Subcutaneous abdominal adipose tissue (tissue), 5 donors: ENCODE measurements around the gene RPA4.
"Not testable (repeated sequence)": the region's sequence is repeated elsewhere in the genome, so short reads cannot be mapped to it uniquely, and the experiment has no call there.

Experiments used
- H3K27ac ChIP-seq: one replicate; pipeline ENCODE4 v1.7.0; 2013; ENCODE audit warnings: low read depth, mild to moderate bottlenecking, inconsistent platforms, low read length, moderate library complexity
- H3K27me3 ChIP-seq, 5 donors: one replicate each; pipeline ENCODE4 v1.7.0; 2013; ENCODE audit warnings: low read length in 5 of 5, inconsistent platforms in 1 of 5; ENCODE audit not compliant: control insufficient read depth in 5 of 5, insufficient read depth in 4 of 5
- H3K36me3 ChIP-seq, 5 donors: one replicate each; pipeline ENCODE4 v1.7.0; 2013; ENCODE audit warnings: low read length in 5 of 5; ENCODE audit not compliant: control insufficient read depth in 5 of 5, insufficient read depth in 5 of 5
- H3K4me1 ChIP-seq, 5 donors: one replicate each; pipeline ENCODE4 v1.7.0; 2013; ENCODE audit warnings: low read length in 5 of 5, mild to moderate bottlenecking in 3 of 5, moderate library complexity in 1 of 5; ENCODE audit not compliant: control insufficient read depth in 5 of 5, insufficient read depth in 5 of 5
- H3K4me3 ChIP-seq, 5 donors: one replicate each; pipeline ENCODE4 v1.7.0; 2013; ENCODE audit warnings: low read length in 5 of 5, low read depth in 1 of 5
- H3K9ac ChIP-seq, 5 donors: one replicate each; pipeline ENCODE4 v1.7.0; 2013; ENCODE audit warnings: low read length in 5 of 5, mild to moderate bottlenecking in 4 of 5, moderate library complexity in 3 of 5
- H3K9me3 ChIP-seq, 5 donors: one replicate each; pipeline ENCODE4 v1.7.0; 2013; ENCODE audit warnings: low read length in 5 of 5; ENCODE audit not compliant: control insufficient read depth in 5 of 5
- donor health status: healthy.
- donor health status: healthy.
- donor health status: healthy.
- donor health status: healthy.
- donor health status: healthy.

The RPA4 gene, protein sequence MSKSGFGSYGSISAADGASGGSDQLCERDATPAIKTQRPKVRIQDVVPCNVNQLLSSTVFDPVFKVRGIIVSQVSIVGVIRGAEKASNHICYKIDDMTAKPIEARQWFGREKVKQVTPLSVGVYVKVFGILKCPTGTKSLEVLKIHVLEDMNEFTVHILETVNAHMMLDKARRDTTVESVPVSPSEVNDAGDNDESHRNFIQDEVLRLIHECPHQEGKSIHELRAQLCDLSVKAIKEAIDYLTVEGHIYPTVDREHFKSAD

GRCh38 chrX:96883608-96884007 is at the start of gene RPA4:
TSS of gene RPA4 (plus strand) at chrX:96883908. CDS start at chrX:96884311, 403 bp downstream.
- Histone ChIP-seq H3K9me3 (no peaks in the 10 kb centered on the region), H3K36me3 (peaks cover 0 to 10% (median 0%) of the 10 kb centered on the region in 5 donors), H3K9ac (no peak within 1 kb of the TSS), H3K27me3 (no peaks in the 10 kb centered on the region), H3K4me3 (no peak within 1 kb of the TSS), H3K4me1 (no peaks in the 10 kb centered on the region), H3K27ac (no peak within 1 kb of the TSS)

GRCh38 chrX:96834137-96834536 is 49.6 kb upstream of the RPA4 start:
- Histone ChIP-seq H3K27ac (no peak overlapping the region), H3K9ac (no peak overlapping the region), H3K27me3 (no peaks in the 10 kb centered on the region)

DNA sequence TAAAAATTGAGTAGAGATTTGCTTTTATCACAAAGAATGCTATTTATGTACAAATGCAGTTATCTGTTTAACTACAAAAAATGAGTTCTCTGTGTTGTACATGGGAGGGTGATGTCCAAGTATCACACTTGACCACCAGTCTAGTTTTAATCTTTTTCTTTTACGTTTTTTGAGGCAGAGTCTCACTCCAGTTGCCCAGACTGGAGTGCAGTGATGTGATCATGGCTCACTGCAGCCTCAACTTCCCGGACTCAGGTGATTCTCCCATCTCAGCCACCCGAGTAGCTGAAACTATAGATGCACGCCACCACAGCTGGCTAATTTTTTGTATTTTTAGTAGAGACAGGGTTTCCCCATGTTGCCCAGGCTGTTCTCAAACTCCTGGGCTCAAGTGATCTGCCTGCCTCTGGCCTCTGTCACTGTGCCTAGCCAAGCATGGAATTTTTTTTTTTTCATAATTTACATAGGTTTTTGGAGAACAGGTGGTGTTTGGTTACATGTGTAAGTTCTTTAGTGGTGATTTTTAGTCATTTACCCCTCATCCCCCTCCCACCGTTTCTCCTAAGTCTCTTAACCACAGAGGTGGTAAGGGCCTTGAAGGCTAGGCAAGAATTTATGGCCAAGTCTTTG is 47.9 kb upstream of the RPA4 start:
- Histone ChIP-seq H3K27ac (no peak overlapping the region), H3K9me3 (no peaks in the 10 kb centered on the region), H3K4me3 (no peak overlapping the region), H3K9ac (no peak overlapping the region), H3K36me3 (no peaks in the 10 kb centered on the region), H3K27me3 (no peaks in the 10 kb centered on the region), H3K4me1 (no peaks in the 10 kb centered on the region)

More at GRCh38 chrX:96834137-96834536, 49.6 kb upstream of the RPA4 start:
- Histone ChIP-seq H3K36me3 (no peaks in the 10 kb centered on the region), H3K4me3 (no peak overlapping the region), H3K9me3 (no peaks in the 10 kb centered on the region), H3K4me1 (no peaks in the 10 kb centered on the region)

DNA sequence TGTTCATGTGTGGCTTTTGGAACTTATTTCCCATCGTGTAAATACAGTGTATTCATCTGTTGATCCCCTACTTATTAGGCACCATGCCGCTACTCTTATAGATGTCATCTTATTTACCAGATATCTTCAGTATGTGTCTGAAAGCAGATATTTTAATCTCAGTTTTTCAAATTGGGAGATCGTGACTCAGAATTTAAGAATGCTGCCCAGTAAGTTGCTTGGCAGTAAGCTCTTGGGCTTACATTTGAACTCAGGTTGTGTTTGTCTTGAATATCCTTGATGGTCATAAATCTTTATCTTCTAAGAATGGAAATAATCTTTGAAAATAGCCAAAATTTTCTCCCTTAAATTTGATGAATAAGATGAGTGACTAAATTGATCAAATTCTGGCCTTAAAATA is 45.9 kb upstream of the RPA4 start:
- Histone ChIP-seq H3K4me1 (peaks cover 0 to 4% (median 0%) of the 10 kb centered on the region in 5 donors), H3K27ac (no peak overlapping the region), H3K27me3 (no peaks in the 10 kb centered on the region), H3K4me3 (no peak overlapping the region), H3K36me3 (no peaks in the 10 kb centered on the region), H3K9ac (no peak overlapping the region), H3K9me3 (no peaks in the 10 kb centered on the region)

- Histone ChIP-seq H3K36me3 (no peaks in the 10 kb centered on the region), H3K4me1 (peaks cover 0 to 4% (median 0%) of the 10 kb centered on the region in 5 donors), H3K9me3 (no peaks in the 10 kb centered on the region), H3K4me3 (no peak overlapping the region), H3K27ac (no peak overlapping the region), H3K27me3 (peaks cover 0 to 3% (median 0%) of the 10 kb centered on the region in 5 donors), H3K9ac (no peak overlapping the region)
Measured at GRCh38 chrX:96838537-96838936, 45.2 kb upstream of the RPA4 start.

- no peaks in the 10 kb centered on the region for H3K9me3 ChIP-seq
- H3K36me3 ChIP-seq = no peaks in the 10 kb centered on the region
- H3K27me3 ChIP-seq = peaks cover 0 to 3% (median 0%) of the 10 kb centered on the region in 5 donors
- no peak overlapping the region for H3K9ac ChIP-seq
- no peak overlapping the region for H3K4me3 ChIP-seq
- H3K27ac ChIP-seq = no peak overlapping the region
- H3K4me1 ChIP-seq = peaks cover 0 to 8% (median 0%) of the 10 kb centered on the region in 5 donors
Measured at GRCh38 chrX:96841325-96841724, 42.4 kb upstream of the RPA4 start.

GRCh38 chrX:96841866-96842265 is 41.8 kb upstream of the RPA4 start:
- not testable (repeated sequence) for H3K9ac ChIP-seq, H3K4me3 ChIP-seq, H3K27me3 ChIP-seq, H3K4me1 ChIP-seq, H3K27ac ChIP-seq, H3K36me3 ChIP-seq, H3K9me3 ChIP-seq

DNA sequence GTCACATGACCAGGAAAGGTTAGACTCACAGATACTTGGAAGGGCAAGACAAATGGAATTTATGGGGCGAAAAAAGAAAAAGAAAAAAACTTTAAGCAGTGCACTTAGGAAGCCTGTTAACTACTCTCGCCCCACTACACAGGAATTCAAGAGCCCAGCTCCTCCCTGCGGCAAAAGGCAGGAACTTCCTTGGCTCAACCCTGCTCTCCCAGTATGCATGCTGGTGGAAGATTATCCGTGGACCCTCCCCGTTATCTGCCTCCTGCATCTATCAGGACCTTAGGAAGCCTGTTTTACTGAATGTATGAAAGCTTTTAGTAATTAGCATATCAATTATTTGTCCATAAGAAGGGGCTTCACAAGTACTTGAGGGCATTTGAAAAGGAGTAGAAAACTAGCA is 40.1 kb upstream of the RPA4 start:
- Histone ChIP-seq H3K36me3 (no peaks in the 10 kb centered on the region), H3K9ac (no peak overlapping the region), H3K4me1 (peaks cover 0 to 8% (median 0%) of the 10 kb centered on the region in 5 donors), H3K9me3 (no peaks in the 10 kb centered on the region), H3K27me3 (peaks cover 0 to 4% (median 3%) of the 10 kb centered on the region in 5 donors), H3K4me3 (no peak overlapping the region), H3K27ac (no peak overlapping the region)

GRCh38 chrX:96846841-96847240 is 36.9 kb upstream of the RPA4 start:
- Histone ChIP-seq H3K27ac (no peak overlapping the region), H3K9ac (no peak overlapping the region), H3K4me1 (peaks cover 0 to 3% (median 0%) of the 10 kb centered on the region in 5 donors), H3K36me3 (no peaks in the 10 kb centered on the region), H3K4me3 (no peak overlapping the region), H3K9me3 (no peaks in the 10 kb centered on the region), H3K27me3 (peaks cover 0 to 8% (median 3%) of the 10 kb centered on the region in 5 donors)

GRCh38 chrX:96859422-96859821 is 24.3 kb upstream of the RPA4 start:
- H3K4me1 ChIP-seq, H3K27me3 ChIP-seq, H3K9ac ChIP-seq, H3K9me3 ChIP-seq, H3K27ac ChIP-seq, H3K36me3 ChIP-seq, H3K4me3 ChIP-seq: not testable (repeated sequence)
